GM19467 (cell line): Measurements from ENCODE around the gene ACAD8.
"Not testable (repeated sequence)": the region's sequence is repeated elsewhere in the genome, so short reads cannot be mapped to it uniquely, and the experiment has no call there.

Source experiments
- ATAC-seq: cut with Tn5 transposase; IDR thresholded peaks from one replicate; pipeline ENCODE4 v1.9.1; 2021; ENCODE audit warnings: mild to moderate bottlenecking, moderate library complexity; ENCODE audit not compliant: unreplicated experiment

The ACAD8 gene

DNA sequence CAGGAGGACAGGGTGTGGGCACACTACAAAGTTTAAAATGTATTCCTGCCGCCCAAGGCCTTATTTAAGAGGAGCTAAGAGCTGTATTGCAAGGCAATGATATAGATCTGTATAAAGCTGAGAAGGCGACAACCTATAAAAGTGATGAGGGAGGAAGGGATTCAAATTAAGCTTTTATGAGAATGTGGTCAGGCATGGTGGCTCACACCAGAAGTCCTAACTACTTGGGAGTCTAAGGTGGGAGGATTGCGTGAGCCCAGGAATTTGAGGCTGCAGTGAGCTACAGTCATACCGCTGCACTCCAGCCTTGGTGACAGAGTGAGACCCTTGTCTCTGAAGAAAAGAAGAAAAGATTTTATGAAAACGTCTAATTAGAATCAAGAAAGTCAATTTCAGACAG is 13.1 kb downstream of the ACAD8 start:
- ATAC-seq: no peak

DNA sequence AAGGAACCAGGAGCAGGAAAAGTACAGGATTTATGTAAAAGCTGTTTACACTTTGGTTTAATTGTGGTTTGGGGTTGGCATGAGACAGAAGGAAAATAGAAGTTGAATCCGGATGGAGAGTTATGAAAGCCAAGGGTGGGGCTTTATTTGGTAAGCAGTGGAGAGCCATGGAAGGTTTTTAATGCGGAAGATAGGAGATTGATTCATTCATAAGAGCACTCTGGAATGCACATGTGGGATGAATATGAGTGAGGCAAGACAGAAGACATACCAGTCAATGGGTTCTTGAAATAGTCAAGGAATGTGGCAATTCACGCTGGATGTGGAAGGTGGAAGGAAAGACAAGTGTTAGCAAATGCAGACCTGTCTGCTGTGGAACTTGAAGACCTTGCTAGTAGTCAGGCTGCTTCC is 13.5 kb downstream of the ACAD8 start:
- no peak for ATAC-seq

DNA sequence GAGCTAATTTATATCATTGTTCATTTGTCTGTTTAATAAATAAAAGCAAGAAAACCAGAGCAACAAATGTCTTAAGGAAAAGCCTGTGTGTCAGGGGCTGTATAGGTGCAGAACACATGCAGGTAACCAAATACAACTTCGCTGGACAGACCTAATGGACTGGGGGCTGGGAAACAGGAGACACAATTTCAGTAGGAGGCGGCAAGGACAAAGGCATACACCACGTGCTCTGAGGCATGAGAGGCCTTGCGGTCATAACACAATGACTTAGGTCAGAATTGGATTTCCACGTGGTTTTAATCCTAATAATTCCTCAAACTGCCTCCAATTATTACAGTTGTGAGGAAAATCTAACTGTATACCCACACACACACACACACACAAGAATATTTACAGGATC is 14.1 kb downstream of the ACAD8 start:
- no peak for ATAC-seq

DNA sequence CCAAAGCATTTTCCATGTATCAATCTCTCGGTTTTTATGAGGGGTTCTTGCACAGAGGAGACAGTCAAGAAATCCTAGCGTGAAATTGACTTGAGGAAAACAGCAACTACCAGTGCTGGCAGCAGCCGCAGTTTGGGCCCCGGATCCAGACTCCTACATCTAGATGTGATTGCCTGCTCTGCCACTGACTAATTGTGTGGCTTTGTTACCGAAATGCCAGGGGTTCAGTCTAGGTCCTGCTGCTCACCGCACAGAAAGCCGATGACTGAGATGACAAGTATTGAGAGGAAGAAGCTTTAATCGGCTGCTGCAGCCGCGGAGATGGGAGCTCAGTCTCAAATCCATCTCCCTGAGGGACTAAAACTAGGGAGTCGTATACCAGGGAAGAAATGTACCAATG is 14.6 kb downstream of the ACAD8 start:
- no peak for ATAC-seq

DNA sequence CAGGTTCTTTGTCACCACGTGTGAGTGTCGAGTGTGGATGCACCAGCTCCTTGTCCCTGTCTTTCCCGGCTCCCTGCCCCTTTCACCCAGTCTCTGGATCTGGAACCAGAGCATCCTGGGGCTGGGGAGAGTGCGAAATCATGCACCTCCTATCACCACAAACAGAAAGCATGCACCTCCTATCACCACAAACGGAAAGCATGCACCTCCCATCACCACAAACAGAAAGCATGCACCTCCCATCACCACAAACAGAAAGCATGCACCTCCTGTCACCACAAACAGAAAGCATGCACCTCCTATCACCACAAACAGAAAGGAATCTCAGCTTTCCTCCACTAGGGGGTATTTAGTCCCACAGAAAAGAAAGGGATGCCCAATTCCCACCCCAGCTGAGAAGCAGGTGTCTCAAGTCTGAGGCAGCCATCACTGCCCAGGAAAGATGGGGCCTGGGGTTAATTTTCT is 16.9 kb downstream of the ACAD8 start:
- ATAC-seq: no peak

DNA sequence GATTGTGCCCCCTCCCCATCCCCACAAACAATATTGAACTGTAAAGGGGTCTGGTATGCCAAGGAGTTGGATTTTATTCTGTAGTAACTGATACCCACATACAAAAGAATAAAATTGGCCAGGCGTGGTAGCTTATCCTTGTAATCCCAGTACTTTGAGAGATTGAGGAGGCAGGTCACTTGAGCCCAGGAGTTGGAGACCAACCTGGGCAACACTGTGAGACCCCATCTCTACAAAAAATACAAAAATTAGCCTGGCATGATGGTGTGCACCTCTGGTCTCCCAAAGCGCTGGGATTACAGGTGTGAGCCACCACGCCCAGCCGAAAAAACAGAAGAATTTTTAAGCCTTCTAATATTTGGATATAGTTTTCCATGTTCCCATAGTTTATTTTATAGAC is 18.6 kb downstream of the ACAD8 start:
- no peak for ATAC-seq

DNA sequence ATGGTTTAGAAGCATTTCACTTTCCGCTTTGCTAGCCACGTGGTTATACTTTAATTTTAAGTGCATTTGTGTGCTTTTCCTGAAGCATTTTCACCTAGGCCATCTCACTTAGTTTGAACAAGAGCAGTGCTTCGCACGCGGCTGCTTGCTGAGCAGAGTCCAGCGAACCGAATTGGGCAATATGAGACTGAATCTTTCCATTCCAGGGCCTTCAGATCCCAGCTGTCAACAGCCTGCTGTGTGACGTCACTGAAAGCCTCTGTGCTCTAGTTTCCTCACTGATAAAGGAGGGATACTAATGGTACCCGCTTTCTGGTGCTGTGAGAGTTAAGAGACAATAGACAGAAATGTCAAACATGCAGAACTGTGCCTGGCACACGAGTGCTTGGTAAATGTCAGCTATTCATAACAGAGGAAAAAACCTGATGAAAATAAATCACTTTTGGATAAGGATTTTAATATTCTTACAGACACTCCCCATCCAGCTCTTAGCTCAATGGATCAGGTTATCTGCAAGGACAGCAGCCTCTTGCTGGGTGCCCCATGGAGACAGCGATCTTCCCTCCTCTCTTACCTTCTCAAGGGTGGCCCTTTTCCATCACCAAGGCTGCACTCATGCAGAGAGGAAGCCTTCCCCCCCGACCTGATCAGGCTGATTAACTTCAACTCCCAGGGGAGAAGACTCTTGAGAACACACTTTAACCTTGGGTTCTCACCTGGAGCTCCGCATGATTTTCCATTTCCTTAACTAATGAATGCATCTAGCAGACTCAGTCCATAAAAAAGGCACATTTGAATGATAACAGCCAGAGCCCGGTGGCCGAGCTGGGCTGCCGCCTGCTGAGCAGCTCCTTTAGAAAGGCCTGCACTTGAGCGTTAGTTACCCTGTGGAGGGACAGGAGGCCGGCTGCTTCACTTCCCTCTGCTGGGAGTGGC is 19.3 kb downstream of the ACAD8 start:
- ATAC-seq: no peak

DNA sequence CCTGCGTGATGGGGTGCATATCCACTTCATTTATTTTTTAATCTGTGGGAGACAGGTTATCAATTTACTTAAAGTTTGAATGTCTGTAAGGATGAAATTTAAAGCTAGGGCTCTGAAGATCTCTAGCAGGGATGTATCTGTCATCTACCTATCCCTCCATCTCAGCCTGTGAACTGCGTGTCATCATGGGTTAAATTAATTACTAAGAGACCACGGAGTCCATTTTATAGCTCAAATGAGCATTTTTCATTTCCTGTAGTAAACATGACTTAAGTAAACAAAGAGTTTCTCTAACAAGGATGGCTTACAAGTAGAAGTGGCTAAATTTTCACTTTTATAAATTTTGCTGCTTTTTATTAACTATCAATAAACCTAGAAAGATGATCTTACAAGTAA is 19.9 kb downstream of the ACAD8 start:
- no peak for ATAC-seq

DNA sequence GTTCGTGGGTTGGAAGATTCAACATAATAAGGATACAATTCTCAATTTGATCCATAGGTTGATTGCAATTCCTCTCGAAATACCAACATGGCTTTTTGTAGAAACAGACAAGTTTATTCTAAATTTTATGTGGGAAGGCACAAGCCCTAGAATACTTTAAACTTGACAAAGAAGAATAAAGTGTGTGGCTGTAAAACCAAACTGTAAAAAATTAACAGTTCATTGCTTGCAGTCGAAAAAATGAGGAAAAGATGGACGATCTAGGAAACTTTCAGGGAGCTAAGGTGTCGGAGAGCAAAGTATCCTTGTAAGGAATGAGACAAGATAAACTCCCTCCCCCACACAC is 21.8 kb downstream of the ACAD8 start:
- ATAC-seq: no peak

DNA sequence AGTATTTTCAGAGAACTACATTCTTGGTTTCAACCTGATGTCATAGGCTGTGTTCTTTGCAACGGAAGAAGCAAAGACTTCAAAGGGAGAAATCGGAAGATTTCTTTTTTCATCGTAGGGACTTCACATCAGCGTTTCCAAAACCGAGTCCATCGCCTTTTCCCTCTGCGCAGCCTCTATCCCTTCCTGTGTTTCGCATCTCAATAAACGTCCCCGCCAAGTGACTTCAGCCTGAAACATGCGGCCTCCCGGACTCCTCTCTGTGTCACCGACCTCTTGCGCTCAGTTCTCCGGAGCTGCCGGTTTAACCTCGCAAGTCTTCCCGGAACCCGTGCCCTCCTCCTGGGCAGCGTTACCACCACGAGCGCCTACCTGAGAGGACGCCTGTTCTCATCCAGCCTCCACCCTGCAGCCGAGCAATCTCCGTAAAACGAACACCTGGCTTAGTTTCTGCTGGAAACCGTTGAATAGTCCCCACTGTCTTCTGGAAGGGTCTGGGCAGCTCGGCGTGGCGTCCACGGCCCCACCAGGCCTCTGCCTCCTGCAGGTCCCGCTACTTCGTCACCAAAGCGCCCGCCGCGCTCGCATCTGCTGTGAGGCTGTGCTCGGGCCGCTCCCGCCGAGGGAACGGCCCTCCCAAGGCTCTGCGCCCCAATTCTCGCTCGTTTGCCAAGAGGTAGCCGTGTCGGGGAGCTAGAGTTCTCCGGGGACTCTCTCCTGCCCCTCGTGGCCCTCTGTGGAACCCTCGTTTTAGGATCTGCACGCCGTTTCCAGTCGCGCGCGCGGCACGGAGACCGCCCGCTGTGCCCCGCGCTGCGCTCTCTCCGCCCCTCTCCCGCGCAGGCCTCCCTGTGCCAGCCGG is 22.4 kb downstream of the ACAD8 start, which contains the start of gene GLB1L3:
GLB1L3 (plus strand) TSS at position 846 of the 862 bp plus-strand sequence. CDS start 362 bp downstream, outside the sequence.
- ATAC-seq: peak; percentile 72

DNA sequence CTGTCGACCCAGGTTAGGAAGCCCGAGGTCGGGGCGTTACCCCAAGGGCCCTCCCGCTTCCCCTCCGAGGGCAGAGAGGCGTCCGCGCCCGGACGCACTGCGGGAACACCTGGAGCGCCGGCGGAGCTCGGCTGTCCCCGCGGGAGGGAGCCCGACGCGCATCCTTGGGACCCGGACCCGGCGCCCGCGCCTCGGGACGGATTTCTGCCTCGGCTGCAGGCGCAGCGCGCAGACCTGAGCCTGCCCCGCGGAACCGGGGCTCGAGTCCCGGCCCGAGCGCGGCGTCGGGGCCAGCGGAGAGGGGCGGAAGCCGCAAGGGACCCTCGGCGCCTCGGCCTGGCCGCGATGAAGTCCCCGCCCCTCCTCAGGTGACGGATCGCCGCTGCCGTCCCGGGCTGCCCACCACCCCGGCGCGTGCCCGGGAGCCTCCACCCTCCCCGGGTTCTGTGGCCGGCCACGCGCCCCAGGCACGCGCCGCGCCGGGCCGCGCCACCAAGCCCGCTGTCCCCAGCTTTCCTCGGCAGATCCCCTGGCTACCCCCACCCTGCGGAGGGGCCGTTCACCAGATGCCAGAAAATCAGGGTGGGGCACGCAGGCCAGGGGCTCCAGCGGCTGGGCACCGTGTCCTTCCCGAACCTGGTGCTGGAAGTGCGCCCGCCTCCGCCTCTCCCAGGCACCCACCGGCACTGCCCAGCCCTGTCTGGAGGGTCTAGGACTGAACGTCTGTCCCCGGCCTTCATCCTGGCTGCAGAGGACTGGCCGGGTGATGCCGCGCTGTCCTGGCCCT is 23.2 kb downstream of the ACAD8 start:
- peak; percentile 10 for ATAC-seq

DNA sequence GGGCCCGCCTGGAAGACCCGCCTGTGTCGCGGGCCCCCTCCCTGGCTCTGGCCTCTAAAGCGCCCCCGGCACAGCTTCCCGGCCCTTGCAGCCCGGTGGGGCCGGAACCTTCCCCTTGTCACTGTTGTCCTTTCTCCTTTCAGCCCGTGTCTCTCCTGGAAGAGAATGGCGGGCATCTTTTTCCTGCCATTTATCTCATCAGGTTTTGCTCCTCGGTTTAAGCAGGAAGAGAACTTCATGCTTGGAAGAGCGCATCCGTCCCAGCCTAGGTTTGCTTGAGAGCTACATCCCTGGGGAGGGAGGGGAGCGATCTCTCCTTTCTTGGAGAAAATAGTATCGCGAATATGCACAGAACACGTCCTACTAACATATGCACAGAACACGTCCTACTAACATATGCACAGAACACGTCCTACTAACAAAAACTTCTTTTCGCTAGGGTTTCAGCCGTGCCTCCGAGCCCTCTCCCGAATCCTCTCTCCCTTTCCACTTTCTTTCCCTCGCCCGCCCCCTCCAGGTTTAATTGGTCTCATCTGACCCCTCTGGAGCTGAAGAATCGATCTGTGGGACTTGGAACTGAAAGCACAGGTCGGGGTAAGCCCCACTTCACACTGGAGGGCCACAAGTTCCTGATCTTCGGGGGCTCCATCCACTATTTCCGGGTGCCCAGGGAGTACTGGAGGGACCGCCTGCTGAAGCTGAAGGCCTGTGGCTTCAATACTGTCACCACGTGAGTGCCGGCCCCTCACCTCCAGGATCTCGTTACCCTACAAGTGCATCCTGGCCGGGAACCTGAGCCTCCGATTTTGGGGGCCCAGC is 24.0 kb downstream of the ACAD8 start:
- no peak for ATAC-seq

DNA sequence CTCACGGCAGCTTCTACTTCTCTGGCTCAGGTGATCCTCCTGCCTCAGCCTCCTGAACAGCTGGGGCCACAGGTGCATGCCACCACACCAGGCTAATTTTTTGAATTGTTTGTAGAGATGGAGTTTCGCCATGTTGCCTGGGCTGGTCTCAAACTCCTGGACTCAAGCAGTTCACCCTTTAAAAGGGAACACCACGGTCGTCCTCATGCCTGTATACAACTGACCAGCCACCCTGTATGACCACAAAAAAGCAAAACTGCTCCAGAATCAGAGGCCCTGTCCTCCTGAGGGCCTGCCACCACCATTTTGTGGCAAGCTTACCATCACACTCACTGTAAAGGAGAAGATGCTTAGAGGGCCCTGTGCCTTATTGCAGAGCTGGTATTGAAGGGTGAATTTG is 25.0 kb downstream of the ACAD8 start:
- ATAC-seq: no peak

DNA sequence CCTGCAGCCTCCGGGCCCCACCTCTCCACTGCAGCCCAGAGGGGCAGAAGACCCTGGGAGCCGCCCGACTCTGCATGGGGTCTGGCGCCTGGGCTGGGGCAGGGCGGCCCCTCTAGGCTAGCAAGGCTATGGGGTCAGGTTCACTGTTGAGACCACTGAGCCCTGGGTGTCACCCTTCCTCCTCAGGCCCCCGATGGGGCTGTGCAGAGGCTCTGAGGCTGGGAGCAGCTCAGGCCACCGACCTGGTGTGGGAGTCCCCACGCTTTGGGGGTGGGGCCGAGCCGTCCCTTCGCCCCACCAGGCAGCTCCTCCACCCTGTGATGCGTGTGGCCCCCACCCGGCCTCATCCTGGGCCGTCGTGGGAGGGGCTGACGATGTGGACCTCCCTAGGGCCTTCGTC is 28.3 kb downstream of the ACAD8 start:
- not testable (repeated sequence) for ATAC-seq

DNA sequence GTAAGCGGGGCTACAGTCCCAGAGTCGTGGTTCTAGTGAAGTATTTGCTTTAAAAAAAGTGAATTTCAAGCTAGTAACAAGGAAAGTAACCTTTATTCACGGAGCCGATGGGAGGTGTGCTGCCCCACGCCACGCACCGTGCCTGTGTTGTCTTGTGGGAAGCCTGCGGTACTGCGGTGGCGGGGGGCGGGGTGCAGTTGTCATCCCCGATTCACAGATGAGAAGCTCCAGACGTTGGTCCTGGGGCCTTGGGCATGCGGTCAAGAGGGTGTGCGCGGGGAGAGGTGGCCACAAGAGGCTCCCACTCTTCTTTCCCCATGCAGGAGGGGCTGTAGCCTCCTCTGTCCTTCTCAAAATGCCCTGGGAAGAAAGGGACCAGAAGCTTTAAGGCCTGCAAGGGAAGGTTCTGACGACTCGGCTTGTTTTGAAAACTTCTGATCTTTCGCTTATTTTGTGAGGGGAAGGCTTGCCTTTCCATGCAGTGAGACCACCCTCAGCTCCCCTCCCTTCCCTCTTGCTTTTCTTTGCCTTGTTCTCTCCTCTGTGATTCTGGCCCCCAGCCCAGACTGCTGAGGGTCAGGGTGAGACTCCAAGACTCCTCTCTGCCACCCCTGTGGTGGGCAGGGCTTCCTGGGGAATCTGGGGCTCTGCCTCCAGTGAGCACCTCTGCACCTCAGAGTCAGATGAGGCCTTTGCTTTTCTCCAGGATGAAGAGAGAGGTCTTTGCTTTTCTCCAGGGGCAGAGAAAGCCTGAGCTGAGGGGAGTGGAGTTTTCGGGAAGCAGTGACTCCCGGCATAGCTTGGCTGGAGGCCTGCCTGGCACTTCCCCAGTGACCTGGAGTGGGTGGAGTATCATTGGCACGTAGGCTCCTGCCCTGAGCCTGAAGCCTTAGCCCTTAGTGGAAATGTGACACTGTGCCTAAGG is 29.0 kb downstream of the ACAD8 start:
- ATAC-seq: no peak

DNA sequence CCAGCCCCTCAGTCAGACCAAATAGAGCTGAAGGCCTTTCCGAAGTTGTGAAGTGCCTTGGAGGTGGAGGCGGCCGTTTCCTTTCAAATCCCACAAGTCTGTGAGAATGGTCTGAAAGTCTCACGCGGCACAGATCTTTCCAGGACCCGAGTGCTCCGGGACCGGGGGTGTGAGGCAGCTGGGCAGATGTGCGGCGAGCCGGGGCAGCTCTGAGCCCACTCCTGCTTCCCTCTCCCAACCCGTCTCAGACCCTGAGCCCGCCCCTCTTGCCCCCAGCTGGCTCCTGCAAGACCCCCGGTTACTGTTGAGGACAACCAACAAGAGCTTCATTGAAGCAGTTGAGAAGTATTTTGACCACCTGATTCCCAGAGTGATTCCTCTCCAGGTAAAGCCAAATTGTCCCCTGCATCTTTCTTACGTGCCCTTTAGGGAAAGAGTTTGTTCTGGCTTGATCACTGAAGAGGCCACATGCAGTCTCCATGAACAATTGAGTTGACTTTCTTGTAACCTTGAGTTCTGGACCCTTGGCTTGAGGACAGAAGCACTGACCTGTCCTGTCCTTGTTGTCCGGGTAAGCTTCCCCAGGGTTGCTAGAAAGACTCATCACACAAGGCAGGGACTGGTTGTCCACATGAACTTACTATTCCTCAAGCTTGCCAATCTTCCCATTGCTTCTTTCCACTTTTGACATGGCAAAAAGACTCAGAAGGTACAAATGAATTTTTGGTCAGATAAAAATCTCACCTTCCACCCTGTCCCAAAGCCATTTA is 30.3 kb downstream of the ACAD8 start:
- no peak for ATAC-seq

DNA sequence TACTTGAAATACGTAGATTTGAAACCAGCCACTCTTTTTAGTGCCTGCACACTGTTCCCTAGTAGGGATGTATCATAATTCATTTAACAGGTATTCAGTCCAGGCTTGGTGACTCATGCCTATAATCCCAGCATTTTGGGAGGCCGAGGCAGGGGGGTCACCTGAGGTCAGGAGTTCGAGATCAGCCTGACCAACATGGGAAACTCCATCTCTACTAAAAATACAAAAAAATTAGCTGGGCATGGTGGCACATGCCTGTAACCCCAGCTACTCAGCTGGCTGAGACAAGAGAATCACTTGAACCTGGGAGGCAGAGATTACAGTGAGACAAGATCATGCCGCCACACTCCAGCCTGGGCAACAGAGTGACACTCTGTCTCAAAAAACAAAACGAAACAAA is 31.0 kb downstream of the ACAD8 start:
- ATAC-seq: not testable (repeated sequence)

DNA sequence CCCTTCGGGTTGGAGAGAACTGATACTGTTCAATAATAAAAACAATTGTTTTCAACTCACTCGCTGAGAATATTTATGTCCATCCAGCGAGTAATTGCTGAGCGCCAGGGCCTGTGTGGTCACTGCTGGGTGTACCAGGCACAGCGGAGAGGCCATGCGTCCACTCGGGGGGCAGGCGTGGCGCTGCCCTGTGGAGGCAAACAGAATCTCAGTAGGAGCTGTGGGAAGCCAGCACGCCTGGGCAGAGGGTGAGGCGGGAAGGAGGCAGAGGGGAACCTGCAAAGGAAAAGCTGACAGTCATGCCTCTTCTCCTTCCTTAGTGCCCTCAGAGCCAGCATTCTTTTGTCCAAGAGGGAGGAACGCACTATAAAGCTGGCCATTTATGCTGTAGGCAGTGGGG is 34.2 kb downstream of the ACAD8 start:
- ATAC-seq: no peak
